Left renal cortex interstitium (tissue), 4 donors: ENCODE data around the gene AKAP9. TPM values are rescaled to one million over a fixed set of nuclear protein-coding genes. Genes with fewer than 3 reads are reported as not detected.
"Not testable (repeated sequence)": the region's sequence is repeated elsewhere in the genome, so short reads cannot be mapped to it uniquely, and the experiment has no call there.

Experiments
- DNase-seq, 4 donors: peaks; one replicate each; pipeline ENCODE4 v3.0.0-alpha.2; 2013; ENCODE audit warnings: low read depth in 4 of 4, low spot score in 2 of 4, missing footprints in 1 of 4
- polyA plus RNA-seq, 4 donors: library from polyadenylated mRNA; unstranded; fragments of 120-200 nt; gene quantifications; one replicate each; pipeline ENCODE4 v1.2.1, GENCODE V29; 2013; ENCODE audit not compliant: insufficient read length in 4 of 4

AKAP9 gene
- polyA plus RNA-seq, 4 donors: 71.6 to 109 (median 84.1) TPM

- no peak for DNase-seq
These were observed 59.2 kb downstream of the AKAP9 start for GRCh38 chr7:91999631-92000565.

- no peak for DNase-seq
These were observed 62.1 kb downstream of the AKAP9 start for GRCh38 chr7:92002720-92003119.

GRCh38 chr7:92006046-92006445 is 65.4 kb downstream of the AKAP9 start:
- no peak for DNase-seq

- DNase-seq: no peak
These were observed 69.6 kb downstream of the AKAP9 start for GRCh38 chr7:92010215-92010614.

GRCh38 chr7:92013611-92014010 is 72.9 kb downstream of the AKAP9 start:
- no peak for DNase-seq

- DNase-seq: no peak
These were observed 80.0 kb downstream of the AKAP9 start for GRCh38 chr7:92020636-92021035.

- no peak for DNase-seq
These were observed 84.6 kb downstream of the AKAP9 start for GRCh38 chr7:92025260-92025659.

GRCh38 chr7:92026635-92027034 is 86.0 kb downstream of the AKAP9 start:
- DNase-seq: not testable (repeated sequence)

- DNase-seq: not testable (repeated sequence)
These were observed 86.5 kb downstream of the AKAP9 start for GRCh38 chr7:92027128-92027527.

- no peak for DNase-seq
These were observed 87.6 kb downstream of the AKAP9 start for GRCh38 chr7:92028226-92028625.

GRCh38 chr7:92028686-92029085 is 88.0 kb downstream of the AKAP9 start:
- no peak for DNase-seq

GRCh38 chr7:92034116-92034515 is 93.5 kb downstream of the AKAP9 start:
- no peak for DNase-seq

- no peak for DNase-seq
These were observed 94.9 kb downstream of the AKAP9 start for GRCh38 chr7:92035576-92035975.

- no peak for DNase-seq
These were observed 99.2 kb downstream of the AKAP9 start for GRCh38 chr7:92039900-92040299.

GRCh38 chr7:92042056-92042737 is 101.5 kb downstream of the AKAP9 start:
- no peak for DNase-seq

- DNase-seq: no peak
These were observed 102.4 kb downstream of the AKAP9 start for GRCh38 chr7:92043098-92043497.

GRCh38 chr7:92043637-92044036 is 103.0 kb downstream of the AKAP9 start:
- DNase-seq: no peak

GRCh38 chr7:92044148-92044547 is 103.5 kb downstream of the AKAP9 start:
- no peak for DNase-seq

GRCh38 chr7:92044940-92045339 is 104.3 kb downstream of the AKAP9 start:
- DNase-seq: no peak

GRCh38 chr7:92051655-92052054 is 111.0 kb downstream of the AKAP9 start:
- DNase-seq: no peak

- no peak for DNase-seq
These were observed 111.5 kb downstream of the AKAP9 start for GRCh38 chr7:92052159-92052558.

- no peak for DNase-seq
These were observed 112.0 kb downstream of the AKAP9 start for GRCh38 chr7:92052684-92053083.
